ENCODE measurements around the gene PER1. TPM values are rescaled to one million over a fixed set of nuclear protein-coding genes. Genes with fewer than 3 reads are reported as not detected.

The PER1 gene
- total RNA-seq, 1 experiment from 2014 or later: 25.0 TPM

- H3K4me1 ChIP-seq (ENCODE audit: insufficient read depth, low read length): peaks cover 6% of the 10 kb centered on the region
- H3K27me3 ChIP-seq (ENCODE audit: low read length): no peaks in the 10 kb centered on the region
- no peak overlapping the region for H3K4me2 ChIP-seq (ENCODE audit: low read length)
- no peaks in the 10 kb centered on the region for H3F3A ChIP-seq (ENCODE audit: low read length, unreplicated experiment)
- no peak overlapping the region for H3K9ac ChIP-seq (ENCODE audit: low read length)
- no peaks in the 10 kb centered on the region for H3K9me2 ChIP-seq (replicated peaks; ENCODE audit: low read length)
- H4K20me1 ChIP-seq (ENCODE audit: low read length): no peaks in the 10 kb centered on the region
- no TSS peak for BruUV-seq (replicated peaks)
- H3K27ac ChIP-seq (ENCODE audit: low read length): no peak overlapping the region
- no peak overlapping the region for H2AFZ ChIP-seq (ENCODE audit: low read length)
- DNase-seq (no peak), ATAC-seq (no peak)
- no peak for TF ChIP-seq EZH2 (IDR thresholded peaks at IDR 0.05; ENCODE audit: low read length, unreplicated experiment)
- TF ChIP-seq CTCF (conservative IDR thresholded peaks at IDR 0.05; ENCODE audit: low read depth, low read length): no peak
- TF ChIP-seq EZH2phosphoT487 (IDR thresholded peaks at IDR 0.05; ENCODE audit: borderline replicate concordance, low read length): no peak
- H3K9me3 ChIP-seq (ENCODE audit: low read length): no peaks in the 10 kb centered on the region
- no peaks in the 10 kb centered on the region for H3K79me2 ChIP-seq (ENCODE audit: low read length)
- ChIA-PET CTCF (no interaction called here), POLR2A (ENCODE audit: unreplicated experiment) (no interaction called here)
- intact Hi-C loops (cut with micrococcal nuclease): no loop called here
- H3K36me3 ChIP-seq (ENCODE audit: low read depth, low read length): no peaks in the 10 kb centered on the region
- H3K4me3 ChIP-seq (ENCODE audit: low read length): no peak overlapping the region
These were observed 11.2 kb downstream of the PER1 start for GRCh38 chr17:8141045-8141444.

GRCh38 chr17:8140065-8141029, 11.9 kb downstream of the PER1 start:
- H3K9me2 ChIP-seq (replicated peaks; ENCODE audit: low read length): no peaks in the 10 kb centered on the region
- no peaks in the 10 kb centered on the region for H3K79me2 ChIP-seq (ENCODE audit: low read length)
- CTCF ChIA-PET: no interaction called here
- H2AFZ ChIP-seq (ENCODE audit: low read length): no peak overlapping the region
- H3K9ac ChIP-seq (ENCODE audit: low read length): no peak overlapping the region
- TF ChIP-seq EZH2phosphoT487 (IDR thresholded peaks at IDR 0.05; ENCODE audit: borderline replicate concordance, low read length): no peak
- no peak for TF ChIP-seq EZH2 (IDR thresholded peaks at IDR 0.05; ENCODE audit: low read length, unreplicated experiment)
- no peak for TF ChIP-seq CTCF (conservative IDR thresholded peaks at IDR 0.05; ENCODE audit: low read depth, low read length)
- DNase-seq (no peak), ATAC-seq (no peak)
- no peak overlapping the region for H3K4me2 ChIP-seq (ENCODE audit: low read length)
- H3K4me3 ChIP-seq (ENCODE audit: low read length): no peak overlapping the region
- H3K36me3 ChIP-seq (ENCODE audit: low read depth, low read length): no peaks in the 10 kb centered on the region
- intact Hi-C loops (cut with micrococcal nuclease): no loop called here
- peaks cover 6% of the 10 kb centered on the region for H3K4me1 ChIP-seq (ENCODE audit: insufficient read depth, low read length)
- no TSS peak for BruUV-seq (replicated peaks)
- POLR2A ChIA-PET (ENCODE audit: unreplicated experiment): interaction anchor here (0.6 kb wide), 1 partner anchor 33 kb away, joined by 3 read pairs; no protein-coding TSS in a partner anchor
- H3F3A ChIP-seq (ENCODE audit: low read length, unreplicated experiment): no peaks in the 10 kb centered on the region
- H3K27me3 ChIP-seq (ENCODE audit: low read length): no peaks in the 10 kb centered on the region
- no peaks in the 10 kb centered on the region for H4K20me1 ChIP-seq (ENCODE audit: low read length)
- no peaks in the 10 kb centered on the region for H3K9me3 ChIP-seq (ENCODE audit: low read length)
- no peak overlapping the region for H3K27ac ChIP-seq (ENCODE audit: low read length)
